ENCODE data around the gene CELA1.

DNA sequence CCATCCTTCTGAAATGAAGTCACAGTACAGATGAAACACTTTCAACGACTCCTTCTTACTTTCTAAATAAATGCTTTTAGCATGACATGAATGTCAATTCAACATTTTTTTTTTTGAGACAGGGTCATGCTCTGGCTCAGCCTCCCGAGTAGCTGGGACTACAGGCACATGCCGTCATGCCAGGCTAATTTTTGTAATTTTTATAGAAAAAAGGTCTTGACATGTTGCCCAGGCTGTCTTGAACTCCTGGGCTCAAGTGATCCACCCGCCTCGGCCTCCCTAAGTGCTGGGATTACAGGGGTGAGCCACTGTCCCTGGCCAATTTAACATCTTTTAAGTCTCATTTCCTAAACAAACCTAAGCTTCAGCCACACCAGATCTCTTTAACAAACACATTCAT, 28.4 kb upstream of the CELA1 start:
- TF ChIP-seq KDM1A (IDR thresholded peaks at IDR 0.05; ENCODE audit: low read depth), result no peak
- no peak for TF ChIP-seq JUN (IDR thresholded peaks at IDR 0.05)
- TF ChIP-seq POLR2A (IDR thresholded peaks at IDR 0.05; ENCODE audit: low read length), result no peak
- no peak for TF ChIP-seq KDM5A (IDR thresholded peaks at IDR 0.05)
- TF ChIP-seq, protein P1, sequence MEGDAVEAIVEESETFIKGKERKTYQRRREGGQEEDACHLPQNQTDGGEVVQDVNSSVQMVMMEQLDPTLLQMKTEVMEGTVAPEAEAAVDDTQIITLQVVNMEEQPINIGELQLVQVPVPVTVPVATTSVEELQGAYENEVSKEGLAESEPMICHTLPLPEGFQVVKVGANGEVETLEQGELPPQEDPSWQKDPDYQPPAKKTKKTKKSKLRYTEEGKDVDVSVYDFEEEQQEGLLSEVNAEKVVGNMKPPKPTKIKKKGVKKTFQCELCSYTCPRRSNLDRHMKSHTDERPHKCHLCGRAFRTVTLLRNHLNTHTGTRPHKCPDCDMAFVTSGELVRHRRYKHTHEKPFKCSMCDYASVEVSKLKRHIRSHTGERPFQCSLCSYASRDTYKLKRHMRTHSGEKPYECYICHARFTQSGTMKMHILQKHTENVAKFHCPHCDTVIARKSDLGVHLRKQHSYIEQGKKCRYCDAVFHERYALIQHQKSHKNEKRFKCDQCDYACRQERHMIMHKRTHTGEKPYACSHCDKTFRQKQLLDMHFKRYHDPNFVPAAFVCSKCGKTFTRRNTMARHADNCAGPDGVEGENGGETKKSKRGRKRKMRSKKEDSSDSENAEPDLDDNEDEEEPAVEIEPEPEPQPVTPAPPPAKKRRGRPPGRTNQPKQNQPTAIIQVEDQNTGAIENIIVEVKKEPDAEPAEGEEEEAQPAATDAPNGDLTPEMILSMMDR (IDR thresholded peaks at IDR 0.05), result no peak
- TF ChIP-seq MAFK (IDR thresholded peaks at IDR 0.05; ENCODE audit: partially characterized antibody), result no peak

Measured in A549 (cell line).